Spleen (tissue), 11 donors: ENCODE data around the gene CCDC47. TPM values are rescaled to one million over a fixed set of nuclear protein-coding genes. Genes with fewer than 3 reads are reported as not detected.

Source experiments
- DNase-seq: peaks from one replicate; pipeline ENCODE4 v3.0.0-alpha.2; 2020
- H3K27ac ChIP-seq, 8 donors: fragments of 200-600 bp; sonication (generic) in 7 of 8; 1 replicate in 4 of 8; 2 replicates in 4 of 8; pipeline versions ENCODE4 v1.5.0 to v1.8.0; 2016 to 2021; ENCODE audit warnings: inconsistent platforms in 4 of 8, mild to moderate bottlenecking in 4 of 8, moderate library complexity in 1 of 8
- H3K27me3 ChIP-seq, 7 donors: fragments of 200-600 bp; sonication (generic) in 6 of 7; replicated peaks in 1 of 7; 1 replicate in 4 of 7; 2 replicates in 3 of 7; pipeline versions ENCODE4 v1.5.0 to v1.8.0; 2016 to 2021; ENCODE audit warnings: inconsistent platforms in 3 of 7, mild to moderate bottlenecking in 1 of 7
- H3K36me3 ChIP-seq, 6 donors: fragments of 200-600 bp; sonication (generic) in 5 of 6; 1 replicate in 4 of 6; 2 replicates in 2 of 6; pipeline versions ENCODE4 v1.5.0 to v1.8.0; 2016 to 2021; ENCODE audit warnings: inconsistent platforms in 2 of 6
- H3K4me1 ChIP-seq, 6 donors: fragments of 200-600 bp; sonication (generic) in 5 of 6; 1 replicate in 3 of 6; 2 replicates in 3 of 6; pipeline versions ENCODE4 v1.5.0 to v1.8.0; 2016 to 2021; ENCODE audit warnings: inconsistent platforms in 3 of 6
- H3K4me3 ChIP-seq, 8 donors: fragments of 200-600 bp; sonication (generic) in 7 of 8; 1 replicate in 4 of 8; 2 replicates in 4 of 8; pipeline versions ENCODE4 v1.5.0 to v1.8.0; 2016 to 2021; ENCODE audit warnings: inconsistent platforms in 4 of 8, mild to moderate bottlenecking in 4 of 8, moderate library complexity in 2 of 8
- H3K9me3 ChIP-seq, 8 donors: fragments of 200-600 bp; sonication (generic) in 7 of 8; 1 replicate in 4 of 8; 2 replicates in 4 of 8; pipeline versions ENCODE4 v1.5.0 to v1.8.0; 2016 to 2021; ENCODE audit warnings: inconsistent platforms in 4 of 8
- CTCF ChIP-seq, 11 experiments: fragments of 200-600 bp in 7 of 11; fragments of 450-650 bp in 4 of 11; sonication (generic) in 4 of 11; IDR thresholded peaks in 8 of 11; conservative IDR thresholded peaks in 3 of 11; 1 replicate in 7 of 11; 2 replicates in 4 of 11; pipeline versions ENCODE4 v1.4.0 to v1.8.0; 2016 to 2021; ENCODE audit warnings: antibody characterized with exemption in 11 of 11, inconsistent platforms in 4 of 11, mild to moderate bottlenecking in 1 of 11
- POLR2A ChIP-seq, 3 donors: fragments of 450-650 bp; IDR thresholded peaks; one replicate each; pipeline ENCODE4 v1.5.1; 2017; ENCODE audit warnings: antibody characterized with exemption in 3 of 3, mild to moderate bottlenecking in 1 of 3
- POLR2AphosphoS5 ChIP-seq, 3 donors: sonication (generic); formaldehyde crosslinking; IDR thresholded peaks; one replicate each; pipeline ENCODE4 v1.5.1; 2017; ENCODE audit warnings: antibody characterized with exemption in 3 of 3
- WGBS, 5 donors: extraction: QIAGEN DNeasy Blood & Tissue Kit in 3 of 5; methylation state at CpG; one replicate each; pipeline versions ENCODE4 v1.1.5 to v1.1.7; 2013 to 2018; 5-methylcytosine and 5-hydroxymethylcytosine counted together
- intact Hi-C: fragments of 100-400 bp; cut with DNase I; formaldehyde crosslinking; loops from one replicate; pipeline ENCODE4 v1.15.0; 2023; ENCODE audit warnings: low total_unique reads
- polyA plus RNA-seq, 3 donors: library from polyadenylated mRNA; stranded (reverse); fragments of 200-250 nt; gene quantifications; one replicate each; pipeline ENCODE4 v1.2.1, GENCODE V29; 2013
- total RNA-seq, 7 donors: library from RNA; depleted of rRNA in 3 of 7; stranded (reverse); fragments of >200 nt in 3 of 7; fragmentation: NEBNext Ultra II Directional in 4 of 7; extraction: Animal tissue kit (Norgen Biotek cat#: 25700) in 4 of 7; gene quantifications; one replicate each; pipeline versions ENCODE4 v1.1.0 to v1.2.1, GENCODE V29; 2016 to 2021
- donor health status: healthy with polysubstance abuse.
- donor health status: DM: no; HTN: no; CAD: no; lungs with moderate emphysema.
- donor health status: DM: no; HTN: no; CAD: no.
- donor health status: Bipolar disorder and iron deficiency.
- donor health status: healthy.
- donor health status: DM: no; HTN: no; CAD: no.
- donor health status: DM: yes; HTN: yes; CAD: no.

The CCDC47 gene
- total and polyA plus RNA-seq, 10 donors, result 8.9 to 74.0 (median 51.5) TPM

GRCh38 chr17:63707151-63707550 is 66.2 kb downstream of the CCDC47 start:
- 77 to 92% (median 86%) methylated on average over 7 to 11 of the region's 11 CpGs for WGBS, 5 donors
- Histone ChIP-seq H3K4me1 (peaks cover 26 to 77% (median 56%) of the 10 kb centered on the region in 6 donors), H3K36me3 (peaks cover 0 to 97% (median 45%) of the 10 kb centered on the region in 6 donors), H3K27ac (peak overlapping the region; percentile 15 to 100 (median 56)), H3K9me3 (no peaks in the 10 kb centered on the region), H3K27me3 (no peaks in the 10 kb centered on the region), H3K4me3 (peak overlapping the region in 1 of 8 donors; percentile 3)
- no peak for DNase-seq
- peak in 2 of 3 donors; percentile 42 to 58 for TF ChIP-seq POLR2AphosphoS5 (IDR thresholded peaks at IDR 0.05)
- no peak for TF ChIP-seq POLR2A (IDR thresholded peaks at IDR 0.05)
- TF ChIP-seq CTCF (IDR thresholded peaks at IDR 0.05 in 8 of 11, conservative IDR thresholded peaks at IDR 0.05 in 3 of 11), result no peak
- intact Hi-C loops, result no loop called here

- peaks cover 28 to 84% (median 62%) of the 10 kb centered on the region in 6 donors for H3K4me1 ChIP-seq
- TF ChIP-seq POLR2A (IDR thresholded peaks at IDR 0.05) (no peak), POLR2AphosphoS5 (IDR thresholded peaks at IDR 0.05) (no peak), CTCF (IDR thresholded peaks at IDR 0.05 in 8 of 11, conservative IDR thresholded peaks at IDR 0.05 in 3 of 11) (no peak)
- DNase-seq, result no peak
- peaks cover 0 to 90% (median 39%) of the 10 kb centered on the region in 6 donors for H3K36me3 ChIP-seq
- H3K9me3 ChIP-seq, result no peaks in the 10 kb centered on the region
- peak overlapping the region; percentile 15 to 100 (median 56) for H3K27ac ChIP-seq
- no peaks in the 10 kb centered on the region for H3K27me3 ChIP-seq
- intact Hi-C loops, result no loop called here
- H3K4me3 ChIP-seq, result peak overlapping the region in 1 of 8 donors; percentile 3
- whole genome bisulfite sequencing, 5 donors, result 64 to 71% (median 65%) methylated on average over 7 of the region's 7 CpGs
Observed at GRCh38 chr17:63706336-63707082, 66.9 kb downstream of the CCDC47 start.

GRCh38 chr17:63705657-63706056 is 67.7 kb downstream of the CCDC47 start:
- 17 to 23% (median 17%) methylated on average over 3 of the region's 3 CpGs for WGBS, 5 donors
- H3K27me3 ChIP-seq, result no peaks in the 10 kb centered on the region
- H3K27ac ChIP-seq, result peak overlapping the region; percentile 21 to 100 (median 56)
- intact Hi-C loops, result no loop called here
- DNase-seq, result no peak
- no peak for TF ChIP-seq CTCF (IDR thresholded peaks at IDR 0.05 in 8 of 11, conservative IDR thresholded peaks at IDR 0.05 in 3 of 11)
- no peak for TF ChIP-seq POLR2A (IDR thresholded peaks at IDR 0.05)
- peak in 1 of 3 donors; percentile 33 for TF ChIP-seq POLR2AphosphoS5 (IDR thresholded peaks at IDR 0.05)
- H3K36me3 ChIP-seq, result peaks cover 0 to 82% (median 32%) of the 10 kb centered on the region in 6 donors
- no peaks in the 10 kb centered on the region for H3K9me3 ChIP-seq
- H3K4me3 ChIP-seq, result no peak overlapping the region
- H3K4me1 ChIP-seq, result peaks cover 36 to 88% (median 70%) of the 10 kb centered on the region in 6 donors

GRCh38 chr17:63704836-63705235 is 68.6 kb downstream of the CCDC47 start:
- H3K4me1 ChIP-seq, result peaks cover 36 to 85% (median 69%) of the 10 kb centered on the region in 6 donors
- DNase-seq, result no peak
- no peak overlapping the region for H3K4me3 ChIP-seq
- WGBS, 5 donors, result 83 to 93% (median 92%) methylated on average over 6 to 9 of the region's 9 CpGs
- H3K27me3 ChIP-seq, result no peaks in the 10 kb centered on the region
- peak overlapping the region in 5 of 8 donors; percentile 21 to 100 (median 62) for H3K27ac ChIP-seq
- H3K9me3 ChIP-seq, result no peaks in the 10 kb centered on the region
- intact Hi-C loops, result no loop called here
- TF ChIP-seq POLR2A (IDR thresholded peaks at IDR 0.05) (no peak), POLR2AphosphoS5 (IDR thresholded peaks at IDR 0.05) (peak in 1 of 3 donors; percentile 6)
- peaks cover 0 to 73% (median 27%) of the 10 kb centered on the region in 6 donors for H3K36me3 ChIP-seq
